Keratinocyte (primary cell): ENCODE measurements around the gene UGT1A1.

Experiments used
- CTCF ChIP-seq, 3 experiments: IDR thresholded peaks in 1 of 3; conservative IDR thresholded peaks in 1 of 3; optimal IDR thresholded peaks in 1 of 3; 2 replicates in 2 of 3; 3 replicates in 1 of 3; pipeline versions ENCODE3 to v1.5.1; 2011; ENCODE audit warnings: low read length in 3 of 3, mild to moderate bottlenecking in 3 of 3, moderate library complexity in 2 of 3, control low read depth in 1 of 3, inconsistent platforms in 1 of 3; ENCODE audit not compliant: insufficient read depth in 2 of 3; ENCODE audit errors: extremely low read depth in 1 of 3
- EZH2 ChIP-seq: IDR thresholded peaks from one replicate; pipeline ENCODE4 v1.6.1; 2012; ENCODE audit warnings: inconsistent platforms, mild to moderate bottlenecking, low read length, moderate library complexity

DNA sequence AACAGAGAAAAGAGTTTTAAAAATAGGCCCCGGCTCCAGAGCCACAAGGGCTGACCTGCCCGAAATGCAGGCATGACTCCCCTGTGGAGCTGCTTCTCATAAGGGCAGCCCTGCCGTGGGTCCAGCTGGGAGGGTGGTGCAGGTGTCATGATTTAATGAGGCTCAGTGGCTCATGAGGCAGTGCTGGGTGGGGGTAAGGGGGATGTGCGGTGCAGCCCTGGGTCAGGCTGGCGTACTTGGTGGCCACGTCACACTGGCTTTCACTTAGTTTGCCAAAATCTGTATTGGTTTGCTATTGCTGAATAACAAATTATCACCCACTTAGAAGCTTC lies 60.7 kb downstream of the UGT1A1 start:
- TF ChIP-seq CTCF (optimal IDR thresholded peaks at IDR 0.05 in 1 of 3, IDR thresholded peaks at IDR 0.05 in 1 of 3, conservative IDR thresholded peaks at IDR 0.05 in 1 of 3; ENCODE audit: extremely low read depth in 1 of 3, insufficient read depth in 2 of 3, low read length in 3 of 3) (no peak), EZH2 (no peak)
